NCI-H1436 (cell line): Measurements from ENCODE around the gene ATP6V0D1.
"Not testable (repeated sequence)": the region's sequence is repeated elsewhere in the genome, so short reads cannot be mapped to it uniquely, and the experiment has no call there.

Source experiments
- DNase-seq: peaks from one replicate; lab custom pipeline; 2025; lab: John Stamatoyannopoulos, UW

The ATP6V0D1 gene

GRCh38 chr16:67429053-67429798 is 51.7 kb downstream of the ATP6V0D1 start:
- DNase-seq = no peak

DNA sequence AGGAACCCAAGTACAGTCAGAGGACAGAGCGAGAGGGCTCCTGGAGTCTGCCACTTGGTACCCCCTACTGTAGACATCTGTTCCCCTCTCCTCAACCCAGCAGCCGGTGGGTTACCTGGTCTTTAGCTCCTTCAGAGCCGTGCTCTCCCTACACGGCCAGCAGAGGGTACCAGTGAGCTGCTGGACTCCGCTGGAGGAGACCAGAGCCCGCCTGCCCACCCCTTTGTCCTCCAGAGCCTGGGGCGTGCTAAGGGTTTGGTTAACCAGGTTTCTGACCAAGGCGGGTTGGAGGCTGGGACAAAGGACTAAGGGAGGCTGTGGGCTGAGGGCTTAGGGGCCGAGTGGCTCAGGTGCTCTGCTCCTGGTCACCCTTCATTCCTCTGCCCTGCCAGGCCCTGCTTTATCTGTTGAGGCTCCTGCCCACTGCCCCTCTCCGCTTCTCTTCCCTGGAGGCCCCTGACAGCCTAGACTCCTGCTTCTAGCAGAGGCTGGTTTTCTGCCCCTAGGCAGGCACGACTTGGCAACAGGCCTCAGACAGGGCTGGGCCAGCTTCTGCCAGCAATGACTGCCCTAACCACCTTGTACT is 52.7 kb downstream of the ATP6V0D1 start:
- peak; percentile 72 for DNase-seq

DNA sequence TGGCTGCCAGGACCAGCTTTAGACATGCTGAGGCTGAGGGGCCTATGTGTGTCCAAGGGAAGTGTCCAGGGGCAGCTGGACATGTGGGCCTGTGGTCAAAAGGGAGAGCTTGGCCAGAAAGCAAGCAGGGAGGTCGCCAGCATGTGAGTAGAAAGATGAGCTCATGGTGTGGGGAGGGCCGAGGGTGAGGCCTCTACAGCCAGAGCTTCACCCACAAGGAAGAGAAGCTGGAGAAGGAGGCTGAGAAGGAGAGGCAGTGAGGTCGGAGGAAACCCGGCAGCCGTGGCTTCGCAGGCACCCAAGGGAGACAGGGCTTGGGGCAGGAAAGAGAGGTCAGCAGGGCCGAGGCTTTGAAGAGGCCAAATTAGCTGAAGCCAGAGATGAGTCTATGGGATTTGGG is 54.0 kb downstream of the ATP6V0D1 start:
- DNase-seq = no peak

DNA sequence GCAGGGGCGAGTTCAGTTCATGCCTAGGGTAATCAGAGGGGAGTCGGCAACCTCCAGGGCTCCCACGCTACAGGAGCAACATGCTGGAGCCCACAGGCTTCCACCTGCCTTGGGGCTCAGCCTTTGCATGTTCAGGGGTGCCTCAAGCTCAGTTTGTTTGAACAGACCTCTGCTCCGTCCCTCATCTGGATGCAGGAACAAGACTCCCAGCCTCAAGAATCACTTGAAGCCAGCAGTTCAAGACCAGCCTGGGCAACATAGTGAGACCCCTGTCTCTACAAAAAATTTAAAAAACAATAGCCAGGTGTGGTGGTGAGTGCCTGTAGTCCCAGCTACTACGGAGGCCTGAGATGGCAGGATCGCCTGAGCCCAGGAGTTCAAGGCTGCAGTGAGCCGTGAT is 54.9 kb downstream of the ATP6V0D1 start:
- no peak for DNase-seq

GRCh38 chr16:67425580-67425979 is 55.4 kb downstream of the ATP6V0D1 start:
- DNase-seq = no peak

DNA sequence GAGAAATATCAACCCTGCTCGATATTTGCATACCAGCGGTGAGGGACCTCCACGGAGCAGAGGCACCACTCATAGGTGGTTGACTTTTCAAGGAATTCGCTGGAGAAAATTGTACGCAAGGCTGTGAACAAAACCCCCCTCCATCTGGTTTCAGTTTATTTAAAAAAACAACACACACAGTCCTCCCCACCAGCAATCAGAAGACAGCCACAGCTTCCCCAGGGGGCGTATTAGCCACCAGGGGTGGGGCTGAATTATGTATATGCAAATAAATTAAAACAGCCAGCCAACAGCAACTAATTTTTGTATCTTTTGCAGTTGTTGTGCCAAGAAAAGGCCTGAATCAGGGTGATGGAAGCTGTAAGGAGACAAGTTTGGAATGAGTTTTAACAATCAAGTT is 55.9 kb downstream of the ATP6V0D1 start:
- DNase-seq = no peak

DNA sequence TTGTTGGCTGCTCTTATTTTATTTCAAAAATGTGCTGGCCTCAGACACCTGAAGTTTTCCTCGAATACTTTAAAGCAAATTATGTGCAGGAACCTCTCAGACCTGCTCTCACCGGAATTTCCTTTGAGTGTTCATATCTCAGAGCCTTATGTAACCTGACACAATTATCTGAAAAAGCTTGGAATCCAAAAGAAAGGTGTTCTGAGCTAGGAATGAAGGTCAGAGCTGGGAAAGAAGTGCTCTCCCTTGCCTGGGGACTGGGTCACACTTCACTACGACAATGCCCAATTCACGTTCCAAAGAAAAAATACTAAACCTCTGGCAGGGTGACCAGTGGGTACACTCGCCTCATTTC is 56.7 kb downstream of the ATP6V0D1 start:
- DNase-seq = no peak

GRCh38 chr16:67423611-67424260 is 57.2 kb downstream of the ATP6V0D1 start:
- no peak for DNase-seq

DNA sequence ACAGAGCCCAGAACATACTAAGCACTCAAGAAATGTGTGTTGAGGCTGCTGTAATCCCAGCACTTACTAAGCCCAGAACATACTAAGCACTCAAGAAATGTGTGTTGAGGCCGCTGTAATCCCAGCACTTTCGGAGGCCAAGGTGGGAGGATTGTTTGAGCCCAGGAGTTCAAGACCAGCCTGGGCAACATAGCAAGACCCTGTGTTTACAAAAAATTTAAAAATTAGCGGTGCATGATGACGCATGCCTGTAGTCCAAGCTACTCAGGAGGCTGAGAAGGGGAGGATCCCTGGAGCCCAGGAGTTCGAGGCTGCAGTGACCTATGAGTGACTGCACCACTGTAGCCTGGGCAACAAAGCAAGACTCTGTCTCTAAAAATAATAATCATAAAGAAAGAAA is 57.9 kb downstream of the ATP6V0D1 start:
- DNase-seq = no peak

DNA sequence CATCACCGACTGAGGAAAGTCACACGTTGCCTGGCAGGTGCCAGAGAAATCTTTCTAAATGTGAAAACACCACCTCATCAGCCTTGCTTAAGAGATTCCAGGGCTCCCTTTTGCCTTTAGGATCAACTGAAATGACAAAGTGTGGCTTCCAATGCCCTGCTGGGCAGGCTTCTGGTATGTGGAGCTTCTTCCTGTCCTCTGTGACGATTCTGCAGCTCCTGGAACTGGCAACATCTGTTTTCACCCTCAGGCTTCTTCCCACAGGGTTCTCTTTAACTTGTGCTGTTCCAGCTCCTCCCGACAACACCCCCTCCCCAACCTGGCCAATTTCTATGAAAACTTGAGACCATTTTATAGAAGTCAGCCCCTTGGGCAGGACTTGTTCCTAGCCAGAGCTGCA is 59.9 kb downstream of the ATP6V0D1 start:
- no peak for DNase-seq

GRCh38 chr16:67419931-67420330 is 61.0 kb downstream of the ATP6V0D1 start:
- no peak for DNase-seq

GRCh38 chr16:67419502-67419901 is 61.5 kb downstream of the ATP6V0D1 start:
- no peak for DNase-seq

DNA sequence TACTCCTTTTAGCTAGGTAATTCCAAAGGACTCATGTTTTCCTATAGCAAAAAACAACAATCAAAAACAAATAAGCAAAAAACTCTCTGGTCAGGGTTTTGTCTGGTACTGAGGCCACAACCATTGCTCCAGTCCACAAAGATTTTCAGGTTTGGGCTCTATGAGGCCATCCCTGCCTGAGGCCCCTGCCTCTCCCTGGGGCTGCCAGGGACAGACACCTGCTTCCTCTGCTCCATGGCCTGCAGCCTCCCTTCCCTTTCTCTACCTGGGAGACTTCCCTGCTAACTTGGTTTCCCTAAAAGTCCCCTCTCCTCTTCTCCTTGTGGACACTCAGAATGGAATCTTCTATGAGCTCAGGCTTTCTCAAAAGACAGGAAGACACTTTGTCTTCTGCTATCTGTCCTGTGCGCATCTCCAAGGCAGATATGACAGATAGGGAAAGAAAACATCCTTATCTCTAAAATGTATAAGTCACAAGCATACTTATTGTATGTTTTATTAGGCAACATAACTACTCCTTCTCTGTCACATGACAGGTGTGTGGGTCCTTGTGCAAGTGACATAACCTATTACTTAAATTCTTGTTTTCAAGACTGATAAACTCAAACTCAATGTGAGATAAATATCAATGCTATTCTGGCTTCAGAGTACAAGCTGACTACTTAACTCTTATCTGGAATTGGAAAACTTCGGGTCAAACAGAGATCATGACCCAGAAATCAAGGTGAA is 63.5 kb downstream of the ATP6V0D1 start:
- no peak for DNase-seq

GRCh38 chr16:67415872-67416793 is 64.8 kb downstream of the ATP6V0D1 start, which contains the start of gene ZDHHC1:
Gene ZDHHC1, minus strand, starts transcription at chr16:67416477. Its CDS starts 8,702 bp downstream, at chr16:67407775.
- peak; percentile 50 for DNase-seq

DNA sequence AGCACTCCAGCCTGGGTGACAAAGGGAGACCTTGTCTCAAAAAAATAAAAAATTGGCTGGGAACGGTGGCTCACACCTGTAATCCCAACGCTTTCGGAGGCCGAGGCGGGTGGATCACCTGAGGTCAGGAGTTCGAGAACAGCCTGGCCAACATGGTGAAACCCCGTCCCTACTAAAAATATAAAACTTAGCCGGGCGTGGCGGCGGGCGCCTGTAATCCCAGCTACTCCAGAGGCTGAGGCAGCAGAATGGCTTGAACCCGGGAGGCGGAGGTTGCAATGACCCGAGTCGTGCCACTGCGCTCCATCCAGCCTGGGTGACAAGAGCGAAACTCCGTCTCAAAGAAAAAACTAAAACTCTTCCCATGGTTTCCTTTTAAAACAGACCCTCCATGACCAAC is 65.5 kb downstream of the ATP6V0D1 start:
- not testable (repeated sequence) for DNase-seq

- DNase-seq = no peak
These were observed 66.7 kb downstream of the ATP6V0D1 start for GRCh38 chr16:67413978-67414911.

- DNase-seq = no peak
These were observed 68.7 kb downstream of the ATP6V0D1 start for GRCh38 chr16:67412294-67412693.

GRCh38 chr16:67411339-67411738 is 69.6 kb downstream of the ATP6V0D1 start:
- DNase-seq = no peak

GRCh38 chr16:67409631-67410030 is 71.3 kb downstream of the ATP6V0D1 start:
- no peak for DNase-seq

DNA sequence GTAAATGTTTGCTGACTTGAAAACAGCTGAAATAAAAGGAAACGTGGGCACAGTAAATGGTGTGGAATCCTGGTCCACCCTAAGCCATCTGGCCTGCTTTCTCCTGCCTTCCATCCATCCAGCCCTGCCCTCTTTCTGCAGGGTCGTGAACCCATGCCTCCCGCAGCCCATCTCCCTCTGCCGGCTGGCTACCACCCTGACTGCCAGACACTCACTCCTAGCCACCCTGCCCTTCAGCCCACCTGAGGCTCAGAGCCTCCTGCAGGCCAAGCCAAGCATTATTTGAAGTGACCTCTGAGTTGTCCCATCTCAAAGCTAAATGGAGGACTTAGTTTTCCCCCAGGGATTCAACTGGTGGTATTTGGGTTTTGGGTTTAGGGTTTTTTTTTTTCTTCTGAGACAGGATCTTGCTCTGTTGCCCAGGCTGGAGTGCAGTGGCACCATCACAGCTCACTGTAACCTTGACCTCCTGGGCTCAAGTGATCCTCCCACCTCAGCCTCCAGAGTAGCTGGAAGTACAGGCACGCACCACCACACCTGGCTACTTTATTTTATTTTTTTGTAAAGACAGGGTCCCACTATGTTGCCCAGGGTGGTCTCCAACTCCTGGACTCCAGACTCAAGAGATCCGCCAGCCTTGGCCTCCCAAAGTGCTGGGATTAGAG is 73.0 kb downstream of the ATP6V0D1 start:
- no peak for DNase-seq
